Neural cell (in vitro differentiated cells): ENCODE results near the gene STARD5.

ENCODE experiments used
- EZH2 ChIP-seq: fragments of 200-600, 300-800 bp; shearing (Covaris generic), sonication (generic); IDR thresholded peaks from 2 replicates; pipeline ENCODE4 v1.6.1; 2014; ENCODE audit warnings: antibody characterized with exemption, low read length, borderline replicate concordance, mild to moderate bottlenecking; ENCODE audit not compliant: insufficient read depth, poor library complexity, severe bottlenecking
- POLR2AphosphoS5 ChIP-seq: IDR thresholded peaks from 2 replicates; pipeline ENCODE4 v1.6.1; 2012
- RAD21 ChIP-seq: fragments of 450-650 bp; conservative IDR thresholded peaks from 2 replicates; pipeline ENCODE4 v1.6.1; 2014; ENCODE audit warnings: antibody characterized with exemption, mild to moderate bottlenecking, moderate library complexity
- SMC3 ChIP-seq: fragments of 450-650 bp; conservative IDR thresholded peaks from 2 replicates; pipeline ENCODE4 v1.6.1; 2014; ENCODE audit warnings: antibody characterized with exemption, mild to moderate bottlenecking, moderate library complexity; ENCODE audit not compliant: poor library complexity
- TAF1 ChIP-seq: IDR thresholded peaks from 2 replicates; pipeline ENCODE4 v1.6.1; 2012; ENCODE audit warnings: low read depth
- TF ChIP-seq, protein P1 (sequence below): fragments of 450-650 bp; IDR thresholded peaks from 2 replicates; pipeline ENCODE4 v1.5.1; 2014; ENCODE audit warnings: antibody characterized with exemption, mild to moderate bottlenecking, moderate library complexity; ENCODE audit not compliant: poor library complexity, severe bottlenecking

GRCh38 chr15:81273200-81273599, 50.7 kb downstream of the STARD5 start:
- TF ChIP-seq POLR2AphosphoS5 (no peak), EZH2 (no peak), RAD21 (no peak), TAF1 (no peak), SMC3 (no peak)
- TF ChIP-seq, protein P1, sequence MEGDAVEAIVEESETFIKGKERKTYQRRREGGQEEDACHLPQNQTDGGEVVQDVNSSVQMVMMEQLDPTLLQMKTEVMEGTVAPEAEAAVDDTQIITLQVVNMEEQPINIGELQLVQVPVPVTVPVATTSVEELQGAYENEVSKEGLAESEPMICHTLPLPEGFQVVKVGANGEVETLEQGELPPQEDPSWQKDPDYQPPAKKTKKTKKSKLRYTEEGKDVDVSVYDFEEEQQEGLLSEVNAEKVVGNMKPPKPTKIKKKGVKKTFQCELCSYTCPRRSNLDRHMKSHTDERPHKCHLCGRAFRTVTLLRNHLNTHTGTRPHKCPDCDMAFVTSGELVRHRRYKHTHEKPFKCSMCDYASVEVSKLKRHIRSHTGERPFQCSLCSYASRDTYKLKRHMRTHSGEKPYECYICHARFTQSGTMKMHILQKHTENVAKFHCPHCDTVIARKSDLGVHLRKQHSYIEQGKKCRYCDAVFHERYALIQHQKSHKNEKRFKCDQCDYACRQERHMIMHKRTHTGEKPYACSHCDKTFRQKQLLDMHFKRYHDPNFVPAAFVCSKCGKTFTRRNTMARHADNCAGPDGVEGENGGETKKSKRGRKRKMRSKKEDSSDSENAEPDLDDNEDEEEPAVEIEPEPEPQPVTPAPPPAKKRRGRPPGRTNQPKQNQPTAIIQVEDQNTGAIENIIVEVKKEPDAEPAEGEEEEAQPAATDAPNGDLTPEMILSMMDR: no peak
